GM23338 (cell line): ENCODE measurements around the gene HEXD. TPM values are rescaled to one million over a fixed set of nuclear protein-coding genes. Genes with fewer than 3 reads are reported as not detected.

Source experiments
- ATAC-seq: fragments of 200-7000 bp; cut with Tn5 transposase; 3 replicates; pipeline ENCODE4 v1.9.1; 2020
- DNase-seq: peaks from one replicate; pipeline ENCODE4 v3.0.0-alpha.2; 2015; ENCODE audit warnings: low spot score
- H2AFZ ChIP-seq: fragments of 200-600 bp; sonication (generic); 2 replicates; pipeline ENCODE4 v1.8.0; 2016; ENCODE audit warnings: antibody characterized with exemption, mild to moderate bottlenecking, moderate library complexity
- H3F3A ChIP-seq: fragments of 200-600 bp; sonication (generic); replicated peaks from 2 replicates; pipeline ENCODE4 v1.8.0; 2017; ENCODE audit warnings: antibody characterized with exemption, mixed run types, low read depth
- H3K27ac ChIP-seq: fragments of 200-600 bp; sonication (generic); 2 replicates; pipeline ENCODE4 v1.6.1; 2016; ENCODE audit warnings: low read depth
- H3K27me3 ChIP-seq: fragments of 200-600 bp; sonication (generic); 2 replicates; pipeline ENCODE4 v1.8.0; 2016; ENCODE audit warnings: mild to moderate bottlenecking, mixed run types, moderate library complexity; ENCODE audit not compliant: insufficient read depth
- H3K36me3 ChIP-seq: fragments of 200-600 bp; sonication (generic); 2 replicates; pipeline ENCODE4 v1.8.0; 2016; ENCODE audit warnings: mild to moderate bottlenecking; ENCODE audit not compliant: insufficient read depth
- H3K4me1 ChIP-seq: fragments of 200-600 bp; sonication (generic); 2 replicates; pipeline ENCODE4 v1.8.0; 2016; ENCODE audit warnings: mild to moderate bottlenecking, moderate library complexity; ENCODE audit not compliant: insufficient read depth
- H3K4me2 ChIP-seq: fragments of 200-600 bp; sonication (generic); 2 replicates; pipeline ENCODE4 v1.7.1; 2017; ENCODE audit warnings: mixed run types
- H3K4me3 ChIP-seq: fragments of 200-600 bp; sonication (generic); 2 replicates; pipeline ENCODE4 v1.6.1; 2016; ENCODE audit warnings: mixed run types
- H3K79me2 ChIP-seq: fragments of 200-600 bp; sonication (generic); replicated peaks from 2 replicates; pipeline ENCODE4 v1.8.0; 2017; ENCODE audit warnings: mild to moderate bottlenecking; ENCODE audit not compliant: insufficient read depth
- H3K9me2 ChIP-seq: fragments of 200-600 bp; sonication (generic); 2 replicates; pipeline ENCODE4 v1.8.0; 2017; ENCODE audit not compliant: insufficient read depth
- H4K20me1 ChIP-seq: fragments of 200-600 bp; sonication (generic); replicated peaks from 2 replicates; pipeline ENCODE4 v1.8.0; 2017; ENCODE audit warnings: mild to moderate bottlenecking; ENCODE audit not compliant: insufficient read depth
- H3K27ac Mint-ChIP-seq: 2 replicates; pipeline ENCODE4 v1.8.0; 2020; ENCODE audit warnings: inconsistent platforms, mild to moderate bottlenecking, moderate library complexity, mixed read lengths
- H3K27me3 Mint-ChIP-seq: 3 replicates; pipeline ENCODE4 v1.8.0; 2022; ENCODE audit warnings: low read depth, mild to moderate bottlenecking, moderate library complexity, mixed read lengths, inconsistent platforms; ENCODE audit not compliant: insufficient read depth, poor library complexity
- H3K36me3 Mint-ChIP-seq: 3 replicates; pipeline ENCODE4 v1.8.0; 2021; ENCODE audit warnings: low read depth, mild to moderate bottlenecking, inconsistent platforms, moderate library complexity, mixed read lengths
- H3K4me1 Mint-ChIP-seq: 3 replicates; pipeline ENCODE4 v1.8.0; 2020; ENCODE audit warnings: mild to moderate bottlenecking, inconsistent platforms, mixed read lengths
- H3K4me3 Mint-ChIP-seq: 3 replicates; pipeline ENCODE4 v1.8.0; 2021; ENCODE audit warnings: moderate library complexity, mild to moderate bottlenecking, inconsistent platforms, mixed read lengths
- H3K9me3 Mint-ChIP-seq: 3 replicates; pipeline ENCODE4 v1.8.0; 2020; ENCODE audit warnings: moderate library complexity, mild to moderate bottlenecking, inconsistent platforms, mixed read lengths
- CREB1 ChIP-seq: fragments of 250-450 bp; sonication (Bioruptor Pico); IDR thresholded peaks from 2 replicates; pipeline ENCODE4 v1.5.0; 2020; ENCODE audit warnings: low read depth, mild to moderate bottlenecking, moderate library complexity
- CTCF ChIP-seq, 2 experiments: fragments of 200-600 bp in 1 of 2; sonication (generic) in 1 of 2; conservative IDR thresholded peaks; 2 replicates each; pipeline versions ENCODE4 v1.5.1 to v1.6.1; 2016 to 2017; ENCODE audit warnings: antibody characterized with exemption in 2 of 2, low read depth in 2 of 2, mild to moderate bottlenecking in 2 of 2, moderate library complexity in 1 of 2
- ETS1 ChIP-seq: IDR thresholded peaks from 2 replicates; pipeline ENCODE4 v1.6.1; 2016; ENCODE audit warnings: antibody characterized with exemption
- EZH2 ChIP-seq: fragments of 200-600 bp; sonication (generic); IDR thresholded peaks from one replicate; pipeline ENCODE4 v1.8.0; 2017; ENCODE audit warnings: antibody characterized with exemption, mild to moderate bottlenecking, low read depth; ENCODE audit not compliant: unreplicated experiment
- EZH2phosphoT487 ChIP-seq: fragments of 200-600 bp; sonication (generic); IDR thresholded peaks from one replicate; pipeline ENCODE4 v1.8.1; 2018; ENCODE audit warnings: antibody characterized with exemption; ENCODE audit not compliant: unreplicated experiment
- JUNB ChIP-seq: IDR thresholded peaks from one replicate; pipeline ENCODE4 v1.6.1; 2016; ENCODE audit warnings: antibody characterized with exemption; ENCODE audit not compliant: unreplicated experiment
- NANOG ChIP-seq: IDR thresholded peaks from 2 replicates; pipeline ENCODE4 v1.6.1; 2016; ENCODE audit warnings: antibody characterized with exemption, borderline replicate concordance
- POLR2AphosphoS5 ChIP-seq: IDR thresholded peaks from 2 replicates; pipeline ENCODE4 v1.6.1; 2016; ENCODE audit warnings: antibody characterized with exemption, low read depth
- REST ChIP-seq: IDR thresholded peaks from one replicate; pipeline ENCODE4 v1.6.1; 2018; ENCODE audit warnings: antibody characterized with exemption; ENCODE audit not compliant: unreplicated experiment
- STAT1 ChIP-seq: IDR thresholded peaks from one replicate; pipeline ENCODE4 v1.6.1; 2016; ENCODE audit warnings: antibody characterized with exemption; ENCODE audit not compliant: unreplicated experiment
- ZNF114 ChIP-seq: fragments of 250-450 bp; sonication (Bioruptor Pico); IDR thresholded peaks from 2 replicates; pipeline ENCODE4 v1.5.0; 2020; ENCODE audit warnings: mild to moderate bottlenecking, moderate library complexity
- ZNF331 ChIP-seq: fragments of 250-450 bp; sonication (Bioruptor Pico); IDR thresholded peaks from 2 replicates; pipeline ENCODE4 v1.5.0; 2020; ENCODE audit warnings: low read depth, mild to moderate bottlenecking, moderate library complexity
- ZNF462 ChIP-seq: fragments of 250-450 bp; sonication (Bioruptor Pico); IDR thresholded peaks from 2 replicates; pipeline ENCODE4 v1.5.0; 2020; ENCODE audit warnings: mild to moderate bottlenecking, moderate library complexity
- polyA plus RNA-seq: library from polyadenylated mRNA; unstranded; fragments of >200 nt; fragmentation: Nextera tagmentation; extraction: Ambion mirVana; gene quantifications from 2 replicates; pipeline ENCODE4 v1.2.1, GENCODE V29; 2016
- total RNA-seq: library from RNA; depleted of rRNA; stranded (reverse); fragments of >200 nt; shearing (Covaris generic); gene quantifications from 2 replicates; pipeline ENCODE4 v1.2.3, GENCODE V29; 2014

HEXD gene
- total and polyA plus RNA-seq, 2 experiments from 2014 or later = 11.9 to 31.1 TPM

- TF ChIP-seq REST (no peak), STAT1 (no peak), EZH2phosphoT487 (no peak), NANOG (no peak), CREB1 (no peak), POLR2AphosphoS5 (no peak), ZNF462 (no peak), ZNF331 (CRISPR knock-in tag) (no peak), ETS1 (no peak), ZNF114 (CRISPR knock-in tag) (no peak), EZH2 (no peak), JUNB (no peak), CTCF (conservative IDR thresholded peaks at IDR 0.05; ENCODE audit: low read depth in 2 of 2) (no peak)
- ATAC-seq (no peak), DNase-seq (no peak)
- Mint-ChIP-seq H3K4me3 (no peak overlapping the region), H3K27ac (no peak overlapping the region), H3K27me3 (peaks cover 14% of the 10 kb centered on the region), H3K9me3 (no peaks in the 10 kb centered on the region), H3K36me3 (no peaks in the 10 kb centered on the region; the same call in 2 of the 3 replicates), H3K4me1 (no peaks in the 10 kb centered on the region)
- no peak overlapping the region for H2AFZ ChIP-seq
- H3F3A ChIP-seq = no peaks in the 10 kb centered on the region
- H3K36me3 ChIP-seq = no peaks in the 10 kb centered on the region
- no peak overlapping the region for H3K27ac ChIP-seq
- no peaks in the 10 kb centered on the region; the same call in 1 of the 2 replicates for H4K20me1 ChIP-seq
- no peak overlapping the region for H3K4me2 ChIP-seq
- no peaks in the 10 kb centered on the region for H3K4me1 ChIP-seq
- H3K79me2 ChIP-seq = no peaks in the 10 kb centered on the region
- H3K4me3 ChIP-seq = no peak overlapping the region
- no peaks in the 10 kb centered on the region for H3K9me2 ChIP-seq
- H3K27me3 ChIP-seq = no peaks in the 10 kb centered on the region
These were observed 25.2 kb upstream of the HEXD start for GRCh38 chr17:82392941-82393340.
